Activated T-helper 17 cell treated with anti-CD3 and anti-CD28 coated beads, Interleukin-2, amount 50 U/mL, for 72 hours (primary cell): ENCODE measurements around the gene CDPF1. TPM values are rescaled to one million over a fixed set of nuclear protein-coding genes. Genes with fewer than 3 reads are reported as not detected.

Experiments used
- ATAC-seq: fragments of 150-1000 bp; cut with Tn5 transposase; replicated peaks from 2 replicates; pipeline ENCODE4 v1.10.0; 2021; ENCODE audit warnings: mild to moderate bottlenecking, moderate library complexity
- H3K27ac Mint-ChIP-seq: one replicate; pipeline ENCODE4 v1.8.0; 2022; ENCODE audit warnings: mixed read lengths
- H3K27me3 Mint-ChIP-seq: one replicate; pipeline ENCODE4 v1.8.0; 2022; ENCODE audit warnings: mixed read lengths
- H3K36me3 Mint-ChIP-seq: one replicate; pipeline ENCODE4 v1.8.0; 2022; ENCODE audit warnings: low read depth, mild to moderate bottlenecking, mixed read lengths
- H3K4me1 Mint-ChIP-seq: one replicate; pipeline ENCODE4 v1.8.0; 2022; ENCODE audit warnings: mixed read lengths
- H3K4me3 Mint-ChIP-seq: one replicate; pipeline ENCODE4 v1.8.0; 2022; ENCODE audit warnings: mild to moderate bottlenecking, mixed read lengths
- H3K9me3 Mint-ChIP-seq: one replicate; pipeline ENCODE4 v1.8.0; 2022; ENCODE audit warnings: mixed read lengths
- total RNA-seq, 2 donors: library from RNA; stranded (reverse); gene quantifications; one replicate each; pipeline ENCODE4 v1.2.3, GENCODE V29; 2022

CDPF1 gene
- total RNA-seq, 2 donors from 2014 or later = 5.6 to 7.8 TPM

DNA sequence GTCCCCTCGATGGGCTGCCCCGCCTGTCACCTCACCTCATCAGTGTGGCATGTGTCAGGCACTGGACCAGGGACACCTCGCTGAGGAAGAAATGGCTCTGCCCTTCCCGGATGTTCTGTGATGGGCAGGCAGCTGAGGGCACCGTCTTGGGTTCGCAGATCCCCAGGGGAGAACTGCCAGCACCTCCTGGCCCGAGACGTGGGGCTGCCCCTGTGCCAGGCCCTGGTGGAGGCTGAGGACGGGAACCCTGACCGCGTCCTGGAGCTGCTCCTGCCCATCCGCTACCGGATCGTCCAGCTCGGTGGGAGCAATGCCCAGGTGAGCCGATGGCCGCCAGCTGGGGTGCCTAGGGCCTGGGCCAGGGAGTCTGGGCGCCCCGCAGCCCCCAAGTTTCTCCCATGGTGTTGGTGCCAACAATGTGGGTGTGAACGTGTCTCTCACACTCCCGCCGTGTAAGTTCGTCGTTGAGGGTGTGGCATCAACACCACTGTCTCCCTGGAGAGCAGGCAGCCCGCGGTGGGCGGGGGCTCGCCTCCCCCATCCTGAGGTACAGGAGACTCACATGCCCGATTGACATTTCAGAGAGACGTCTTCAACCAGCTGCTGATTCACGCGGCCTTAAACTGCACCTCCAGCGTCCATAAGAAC lies 39.3 kb upstream of the CDPF1 start:
- no peak for ATAC-seq
- no peak overlapping the region for H3K4me3 Mint-ChIP-seq
- H3K9me3 Mint-ChIP-seq = peaks cover 5% of the 10 kb centered on the region
- H3K36me3 Mint-ChIP-seq = peaks cover 17% of the 10 kb centered on the region
- no peak overlapping the region for H3K27ac Mint-ChIP-seq
- no peaks in the 10 kb centered on the region for H3K27me3 Mint-ChIP-seq
- H3K4me1 Mint-ChIP-seq = peaks cover 9% of the 10 kb centered on the region

DNA sequence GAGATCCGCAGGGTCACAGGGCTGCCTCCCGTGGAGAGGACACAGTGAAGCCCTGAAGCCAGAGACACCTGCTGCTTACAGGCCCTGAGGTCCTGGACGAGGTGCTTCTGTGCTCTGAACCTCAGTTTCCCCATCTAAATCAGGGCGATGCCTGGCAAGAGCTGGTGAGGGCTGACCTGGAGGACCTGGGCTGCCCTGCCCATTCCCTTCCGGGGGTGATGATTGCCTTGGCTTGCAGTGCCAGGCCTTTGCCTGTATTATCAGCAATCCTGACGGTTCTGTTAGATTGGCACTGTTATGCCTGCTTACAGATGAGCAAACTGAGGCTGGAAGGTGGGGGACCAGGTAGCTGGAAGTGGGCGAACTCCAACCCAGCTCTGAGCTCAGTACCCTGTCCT lies 38.8 kb upstream of the CDPF1 start:
- Mint-ChIP-seq H3K27ac (peak overlapping the region; percentile 90), H3K4me3 (peak overlapping the region; percentile 77), H3K9me3 (peaks cover 5% of the 10 kb centered on the region), H3K36me3 (peaks cover 22% of the 10 kb centered on the region), H3K4me1 (peaks cover 9% of the 10 kb centered on the region), H3K27me3 (no peaks in the 10 kb centered on the region)
- no peak for ATAC-seq

DNA sequence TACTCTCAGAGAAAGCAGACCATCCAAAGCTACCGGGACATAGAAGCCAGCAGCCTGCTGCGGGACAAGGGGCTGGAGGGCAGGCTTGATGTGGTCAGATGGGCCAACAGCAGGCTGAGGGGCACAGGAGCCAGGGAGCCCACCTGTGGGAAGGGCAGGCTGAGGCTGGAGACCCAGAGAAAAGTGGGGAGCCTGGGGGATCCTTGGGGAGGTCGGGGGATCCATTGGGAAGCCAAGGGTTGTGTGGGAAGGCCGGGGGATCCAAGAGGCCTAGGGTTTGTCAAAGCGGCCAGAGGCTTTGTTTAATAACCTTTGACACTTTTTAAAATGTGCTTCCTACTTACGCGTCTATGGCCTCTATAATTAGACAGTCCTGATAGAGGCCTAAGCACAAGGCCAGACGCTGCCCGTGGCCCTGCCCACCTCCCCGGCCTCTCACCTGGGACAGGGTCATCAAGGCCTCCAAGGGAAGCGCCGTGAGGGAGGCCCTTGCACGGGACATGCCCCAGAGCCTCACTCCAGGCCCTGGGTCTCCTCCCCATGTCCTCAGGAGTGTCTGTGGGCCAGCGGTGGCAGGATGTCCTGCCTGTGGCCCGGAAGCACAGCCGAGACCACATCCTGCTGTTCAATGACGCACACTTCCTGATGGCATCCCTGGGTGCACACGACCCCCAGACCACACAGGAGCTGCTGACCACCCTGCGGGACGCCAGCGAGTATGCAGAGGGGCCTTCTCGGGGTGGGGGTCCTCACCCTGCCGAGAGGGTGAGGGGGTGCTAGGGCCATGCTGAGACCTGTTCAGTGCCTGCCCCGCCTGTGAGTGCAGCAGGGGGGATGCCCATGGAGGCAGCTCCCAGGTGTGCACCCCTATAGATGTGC lies 38.0 kb upstream of the CDPF1 start:
- ATAC-seq = peak; percentile 92
- Mint-ChIP-seq H3K4me1 (peaks cover 9% of the 10 kb centered on the region), H3K36me3 (peaks cover 23% of the 10 kb centered on the region), H3K9me3 (peaks cover 5% of the 10 kb centered on the region), H3K27me3 (no peaks in the 10 kb centered on the region), H3K27ac (peak overlapping the region; percentile 90), H3K4me3 (peak overlapping the region; percentile 77)

DNA sequence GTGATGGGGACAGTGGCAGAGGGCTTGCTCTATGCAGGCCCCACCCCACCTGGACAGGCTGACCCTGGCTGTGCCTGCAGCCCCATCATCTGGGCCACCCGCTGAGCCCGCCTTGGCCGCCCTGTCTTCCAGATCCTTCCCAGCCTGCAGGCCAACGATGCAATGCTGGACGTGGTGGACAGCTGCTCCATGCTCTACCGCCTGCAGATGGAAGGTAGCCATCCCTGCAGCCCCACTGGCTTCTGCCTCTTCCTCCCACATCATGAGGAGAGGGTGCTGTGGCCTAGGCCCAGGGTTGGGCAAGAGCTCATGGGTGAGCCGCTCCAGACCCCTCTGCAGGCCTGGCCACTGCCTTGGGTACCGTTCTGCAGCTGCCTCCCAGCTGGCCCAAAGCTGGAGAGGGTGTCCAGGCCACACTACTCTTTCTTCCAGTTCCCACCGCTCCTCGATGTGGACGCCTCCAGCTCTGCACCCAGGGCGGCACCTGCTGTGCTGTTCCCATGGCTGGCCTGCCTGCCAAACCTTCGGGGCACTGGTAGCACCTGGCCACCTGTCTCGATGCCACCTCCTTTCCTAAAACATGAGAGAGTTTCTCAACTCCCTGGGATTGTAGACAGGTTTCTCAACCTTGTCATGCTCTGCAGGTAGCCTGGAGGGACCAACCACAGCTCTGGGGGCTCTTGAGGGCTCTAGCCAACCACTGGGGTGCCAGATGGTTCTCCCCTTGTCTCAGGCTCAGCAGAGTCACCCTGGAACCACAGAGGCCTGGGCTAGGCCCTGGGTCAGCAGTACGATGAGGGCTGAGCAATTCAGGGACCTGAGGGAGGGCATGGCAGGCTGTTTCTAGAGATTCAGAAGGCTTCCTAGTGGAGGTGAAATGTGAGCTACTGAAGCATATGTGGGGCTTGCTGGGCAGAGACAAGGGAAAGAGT lies 37.1 kb upstream of the CDPF1 start:
- Mint-ChIP-seq H3K9me3 (peaks cover 2% of the 10 kb centered on the region), H3K4me3 (peak overlapping the region; percentile 77), H3K36me3 (peaks cover 19% of the 10 kb centered on the region), H3K27ac (peak overlapping the region; percentile 90), H3K4me1 (peaks cover 9% of the 10 kb centered on the region), H3K27me3 (no peaks in the 10 kb centered on the region)
- ATAC-seq = no peak

DNA sequence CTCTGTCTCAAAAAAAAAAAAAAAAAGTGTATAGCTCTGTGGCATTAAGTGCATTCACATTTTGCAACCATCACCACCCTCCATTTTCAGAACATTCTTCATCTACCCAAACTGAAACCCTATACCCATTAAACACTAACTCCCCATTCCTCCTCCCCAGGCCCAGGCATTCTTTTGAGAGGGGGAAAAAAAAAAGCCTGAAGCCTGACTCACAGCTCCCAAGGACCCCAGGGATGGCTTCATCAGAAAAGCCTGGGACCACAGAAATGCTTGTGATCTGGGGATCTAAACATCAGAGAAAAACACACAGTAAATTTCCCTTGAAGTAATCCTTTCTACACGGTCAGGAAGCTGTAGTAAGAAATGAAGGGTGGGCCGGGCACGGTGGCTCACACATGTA lies 35.9 kb upstream of the CDPF1 start:
- H3K27me3 Mint-ChIP-seq = no peaks in the 10 kb centered on the region
- no peak overlapping the region for H3K4me3 Mint-ChIP-seq
- H3K4me1 Mint-ChIP-seq = peaks cover 9% of the 10 kb centered on the region
- H3K9me3 Mint-ChIP-seq = no peaks in the 10 kb centered on the region
- no peak for ATAC-seq
- H3K36me3 Mint-ChIP-seq = peaks cover 18% of the 10 kb centered on the region
- H3K27ac Mint-ChIP-seq = no peak overlapping the region

DNA sequence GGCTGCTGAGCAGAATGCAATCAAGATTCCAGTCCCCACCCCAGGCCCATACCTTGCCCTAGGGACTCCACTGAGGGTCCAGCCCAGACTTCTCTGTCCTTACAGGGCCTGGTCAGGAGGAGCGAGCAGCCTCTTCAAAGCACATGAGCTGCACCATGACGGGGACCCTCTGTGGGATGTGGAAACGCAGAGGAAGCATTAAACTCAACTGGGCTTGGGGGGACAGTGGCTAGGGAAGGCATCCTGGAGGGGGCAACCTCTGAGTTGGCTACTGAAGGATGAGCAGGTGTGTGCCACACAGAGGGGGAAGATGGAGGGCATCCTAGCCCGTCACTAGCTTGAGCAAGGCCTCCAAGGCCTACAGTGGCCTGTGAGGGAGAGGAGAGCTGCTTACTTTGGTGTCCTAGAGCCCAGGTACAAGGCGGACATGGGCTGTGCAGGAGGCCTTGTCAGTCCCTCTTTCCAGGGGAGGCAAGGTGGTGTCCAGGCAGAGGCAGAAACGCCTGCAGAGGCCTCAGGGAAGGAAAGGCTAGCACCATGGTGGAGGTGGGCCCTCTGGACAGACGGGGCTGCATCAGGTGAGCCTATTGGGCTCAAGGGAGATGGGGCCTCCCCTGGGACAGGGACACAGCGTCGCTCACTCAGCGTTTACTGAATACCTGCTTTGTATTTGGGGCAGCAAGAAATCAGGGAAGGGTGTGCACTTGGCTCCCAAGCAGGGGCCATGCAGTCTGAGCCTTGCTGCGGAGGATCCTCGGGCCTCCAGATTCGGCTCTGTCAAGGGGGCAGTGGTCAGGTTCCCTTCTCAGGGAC lies 32.0 kb upstream of the CDPF1 start:
- no peaks in the 10 kb centered on the region for H3K9me3 Mint-ChIP-seq
- H3K4me3 Mint-ChIP-seq = no peak overlapping the region
- H3K4me1 Mint-ChIP-seq = peaks cover under 1% of the 10 kb centered on the region
- H3K36me3 Mint-ChIP-seq = peaks cover 20% of the 10 kb centered on the region
- no peak for ATAC-seq
- peak overlapping the region; percentile 2 for H3K27ac Mint-ChIP-seq
- H3K27me3 Mint-ChIP-seq = no peaks in the 10 kb centered on the region

DNA sequence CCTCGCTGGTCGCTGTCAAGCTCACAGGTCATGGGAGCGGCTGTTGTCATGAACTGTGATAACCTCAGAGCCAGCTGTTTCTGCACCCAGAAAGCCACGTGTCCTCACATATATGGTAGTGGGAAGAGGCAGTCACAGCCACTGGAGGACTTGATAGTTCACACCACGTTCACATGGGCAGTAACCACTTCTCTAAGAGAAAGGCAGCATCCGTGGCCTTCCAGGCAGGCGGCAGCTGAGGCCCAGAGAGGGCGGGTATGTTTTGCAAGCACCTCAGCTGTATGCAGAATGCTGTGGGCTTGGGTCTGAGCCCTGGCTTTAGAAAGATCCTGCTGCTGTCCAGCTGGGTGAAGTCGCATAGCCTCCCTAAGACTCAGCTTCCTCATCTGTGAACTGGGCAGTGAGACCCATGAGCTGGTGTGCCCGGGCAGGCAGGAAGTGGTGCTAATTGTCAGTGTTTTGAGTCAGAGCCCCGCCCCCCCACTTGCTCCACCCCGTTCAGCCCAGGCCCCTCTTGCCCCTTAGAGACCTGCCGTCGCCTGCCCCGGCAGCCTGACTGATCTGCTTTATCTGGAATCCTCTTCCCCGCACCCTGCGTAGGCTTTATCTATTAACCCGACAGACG lies 31.0 kb upstream of the CDPF1 start:
- no peak for ATAC-seq
- no peak overlapping the region for H3K4me3 Mint-ChIP-seq

DNA sequence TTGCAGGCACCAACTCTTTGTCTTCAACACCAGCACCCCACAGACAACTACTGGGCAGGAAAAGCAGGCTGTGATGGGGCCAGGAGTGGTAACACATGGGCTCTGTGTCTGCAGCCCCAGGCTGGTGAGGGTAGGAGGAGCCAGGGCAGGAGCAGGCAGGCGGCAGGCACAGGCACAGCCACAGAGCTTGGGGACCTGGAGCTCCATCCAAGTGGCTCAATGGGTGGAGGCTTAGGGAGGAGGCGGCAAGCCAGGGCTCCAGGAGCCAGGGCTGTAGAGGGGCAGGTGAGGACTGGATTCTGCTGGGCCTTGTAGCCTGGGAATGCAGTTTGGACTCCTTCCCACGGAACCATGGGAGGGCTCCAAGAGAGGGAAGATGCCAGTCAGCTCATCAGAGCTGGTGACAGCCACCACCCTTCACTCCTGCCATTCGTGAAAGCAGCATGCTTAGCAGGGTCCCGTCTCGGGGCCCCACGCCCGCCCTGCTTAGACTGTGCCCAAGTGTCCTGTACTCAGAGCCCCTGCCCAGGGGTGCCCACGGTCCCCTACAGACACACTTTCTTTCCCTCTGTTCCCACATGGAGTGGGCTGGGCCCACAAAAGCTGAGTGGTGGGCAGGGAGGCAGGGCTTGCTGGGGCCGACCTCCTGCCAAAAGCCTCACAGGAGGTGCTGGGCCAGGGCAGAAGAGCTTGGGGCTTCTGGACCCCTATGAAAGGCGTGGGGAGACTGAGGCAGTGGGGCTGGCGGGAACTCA lies 30.1 kb upstream of the CDPF1 start:
- no peak for ATAC-seq
- peaks cover 23% of the 10 kb centered on the region for H3K36me3 Mint-ChIP-seq
- H3K27me3 Mint-ChIP-seq = no peaks in the 10 kb centered on the region
- no peaks in the 10 kb centered on the region for H3K9me3 Mint-ChIP-seq
- peaks cover 7% of the 10 kb centered on the region for H3K4me1 Mint-ChIP-seq
- H3K27ac Mint-ChIP-seq = no peak overlapping the region
- H3K4me3 Mint-ChIP-seq = no peak overlapping the region

More for the DNA sequence above, 31.0 kb upstream of the CDPF1 start:
- H3K4me1 Mint-ChIP-seq = no peaks in the 10 kb centered on the region
- H3K27me3 Mint-ChIP-seq = no peaks in the 10 kb centered on the region
- H3K36me3 Mint-ChIP-seq = peaks cover 17% of the 10 kb centered on the region
- H3K27ac Mint-ChIP-seq = peak overlapping the region; percentile 2
- no peaks in the 10 kb centered on the region for H3K9me3 Mint-ChIP-seq

DNA sequence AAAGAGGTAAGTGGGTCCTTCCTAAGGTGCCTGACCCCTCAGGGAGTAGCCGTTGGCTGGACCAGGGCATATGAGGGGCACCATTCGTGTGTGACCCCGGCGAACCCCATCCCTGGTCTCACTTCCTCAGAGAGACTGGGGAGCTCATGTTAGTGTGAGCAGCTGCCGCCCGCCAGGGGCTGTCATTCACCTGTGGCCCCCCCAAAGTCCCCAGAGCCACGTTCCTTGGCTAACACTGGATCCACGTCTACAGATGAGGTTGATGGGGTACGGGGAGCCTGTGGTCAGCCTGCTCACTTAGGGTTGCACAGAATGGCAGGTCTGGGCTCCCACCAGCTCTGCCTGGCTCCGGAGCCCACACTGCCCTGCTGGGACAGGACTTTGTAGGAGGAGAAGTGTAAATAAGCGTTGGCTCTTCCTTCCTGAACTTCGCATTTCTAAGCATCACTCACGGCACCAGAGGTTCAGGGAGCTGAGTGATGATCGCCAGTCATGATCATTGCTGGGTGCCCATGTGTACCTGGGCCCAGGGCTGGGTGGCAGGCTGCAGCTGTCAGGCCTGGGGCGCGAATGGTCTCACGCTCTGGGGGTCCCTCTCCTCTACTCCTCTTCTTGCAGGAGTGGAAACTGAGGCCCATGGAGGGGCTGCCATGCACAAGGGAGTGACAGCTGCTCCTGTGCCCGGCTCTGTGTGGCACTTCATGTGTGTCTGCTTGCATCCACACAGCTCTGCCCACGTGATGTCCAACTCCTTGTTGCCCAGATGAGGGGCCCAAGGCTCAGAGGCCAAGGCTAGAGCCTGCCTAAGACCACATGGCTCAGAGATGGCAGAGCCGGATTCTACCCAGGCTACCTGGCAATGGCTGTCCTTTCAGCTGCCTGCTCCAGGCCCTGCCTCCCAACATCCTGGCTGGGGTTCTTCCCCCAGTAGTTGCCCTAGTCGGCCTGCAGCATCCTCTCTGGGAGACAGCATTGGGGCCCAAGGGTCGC lies 28.9 kb upstream of the CDPF1 start:
- no peaks in the 10 kb centered on the region for H3K27me3 Mint-ChIP-seq
- no peak overlapping the region for H3K4me3 Mint-ChIP-seq
- H3K27ac Mint-ChIP-seq = no peak overlapping the region
- ATAC-seq = no peak
- peaks cover 7% of the 10 kb centered on the region for H3K4me1 Mint-ChIP-seq
- H3K36me3 Mint-ChIP-seq = peaks cover 19% of the 10 kb centered on the region
- no peaks in the 10 kb centered on the region for H3K9me3 Mint-ChIP-seq

DNA sequence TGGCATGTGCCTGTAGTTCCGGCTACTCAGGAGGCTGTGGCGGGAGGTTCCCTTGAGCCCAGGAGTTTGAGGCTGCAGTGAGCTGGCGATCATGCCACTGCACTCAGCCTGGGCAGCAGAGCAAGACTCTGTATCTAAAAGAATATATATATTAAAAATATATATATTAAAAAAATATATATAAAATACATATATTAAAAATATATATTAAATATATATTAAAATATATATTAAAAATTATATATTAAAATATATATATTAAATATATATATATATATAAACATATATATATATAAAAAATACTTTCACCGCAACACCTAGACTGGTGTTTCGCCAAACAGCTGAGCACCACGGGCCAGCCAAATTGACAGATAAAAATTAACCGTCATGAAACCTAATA lies 26.5 kb upstream of the CDPF1 start:
- Mint-ChIP-seq H3K36me3 (peaks cover 17% of the 10 kb centered on the region), H3K9me3 (no peaks in the 10 kb centered on the region), H3K27ac (no peak overlapping the region), H3K4me3 (no peak overlapping the region), H3K4me1 (peaks cover 7% of the 10 kb centered on the region), H3K27me3 (no peaks in the 10 kb centered on the region)
- no peak for ATAC-seq

DNA sequence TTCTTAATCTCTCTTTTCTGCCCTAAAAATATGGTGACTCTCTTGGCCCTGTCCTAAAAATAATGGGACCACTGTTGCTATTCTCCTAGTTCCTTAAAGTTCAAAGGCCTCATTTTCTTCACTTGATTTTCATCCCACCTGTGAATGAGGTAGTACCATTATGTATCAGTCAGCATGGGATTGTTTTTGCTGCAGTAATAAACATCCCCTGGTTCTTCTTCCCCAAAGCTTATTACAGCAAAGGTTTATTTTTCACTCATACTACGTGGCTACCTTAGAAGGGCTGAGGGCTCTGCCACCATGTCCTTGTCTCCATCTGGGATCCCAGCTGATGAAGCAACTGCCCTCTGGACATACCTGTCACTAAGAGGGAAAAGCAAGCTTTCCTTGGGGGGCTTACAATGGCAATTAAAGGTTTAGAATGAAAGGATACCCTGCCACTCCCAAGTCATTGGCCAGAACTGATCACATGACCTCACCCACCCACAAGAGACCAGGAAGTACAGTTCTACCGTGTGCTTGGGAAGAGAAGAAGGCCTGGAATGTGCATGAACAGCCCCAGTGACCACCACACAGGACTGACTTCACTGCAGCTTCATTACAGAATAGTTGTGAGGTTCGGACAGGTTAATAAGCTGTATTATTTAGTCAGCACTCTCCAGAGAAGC lies 25.5 kb upstream of the CDPF1 start:
- peak; percentile 38 for ATAC-seq
- Mint-ChIP-seq H3K27me3 (no peaks in the 10 kb centered on the region), H3K4me3 (no peak overlapping the region), H3K27ac (peak overlapping the region; percentile 44), H3K9me3 (no peaks in the 10 kb centered on the region), H3K4me1 (peaks cover 7% of the 10 kb centered on the region), H3K36me3 (peaks cover 17% of the 10 kb centered on the region)
